ENCODE data around the gene DAB2.

DAB2 gene

GRCh38 chr5:39447059-39447458 lies 22.3 kb upstream of the DAB2 start:
- DNase-seq, result no peak

GRCh38 chr5:39446231-39446630 lies 21.5 kb upstream of the DAB2 start:
- no peak for DNase-seq

DNA sequence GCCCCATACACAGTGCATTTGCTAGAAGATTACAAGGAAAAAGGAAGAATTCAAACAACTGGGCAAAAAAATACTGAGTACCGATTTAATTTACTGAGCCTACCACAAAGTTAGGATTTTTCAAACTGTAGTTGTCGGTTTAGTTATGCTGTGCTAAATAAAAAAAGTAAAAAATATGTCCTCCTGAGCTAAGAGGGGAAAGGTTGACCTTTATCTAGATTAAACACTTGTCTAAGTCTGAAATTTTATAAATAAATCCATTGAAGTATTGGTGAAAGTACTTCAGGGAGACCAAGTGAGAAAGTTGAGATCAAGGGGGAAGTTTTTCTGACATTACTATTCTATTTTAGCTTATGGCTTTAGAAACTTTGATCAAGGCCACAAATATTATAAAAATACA lies 19.1 kb upstream of the DAB2 start:
- DNase-seq, result no peak

DNA sequence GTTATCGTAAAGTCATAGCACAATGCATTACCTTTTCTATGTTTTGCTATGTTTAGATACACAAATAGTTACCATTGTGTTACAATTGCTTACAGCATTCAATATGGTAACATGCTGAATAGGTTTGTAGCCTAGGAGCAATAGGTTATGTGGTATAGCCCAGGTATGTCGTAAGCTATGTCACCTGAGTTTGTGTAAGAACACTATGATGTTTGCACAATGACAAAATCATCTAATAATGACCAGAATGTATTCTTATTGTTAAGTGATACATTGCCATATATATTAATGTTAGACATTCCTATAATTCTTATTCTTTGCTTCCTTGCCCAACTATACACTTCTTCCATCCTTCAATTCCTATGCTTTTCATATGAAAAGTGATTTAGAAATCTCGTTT lies 18.2 kb upstream of the DAB2 start:
- DNase-seq, result no peak

DNA sequence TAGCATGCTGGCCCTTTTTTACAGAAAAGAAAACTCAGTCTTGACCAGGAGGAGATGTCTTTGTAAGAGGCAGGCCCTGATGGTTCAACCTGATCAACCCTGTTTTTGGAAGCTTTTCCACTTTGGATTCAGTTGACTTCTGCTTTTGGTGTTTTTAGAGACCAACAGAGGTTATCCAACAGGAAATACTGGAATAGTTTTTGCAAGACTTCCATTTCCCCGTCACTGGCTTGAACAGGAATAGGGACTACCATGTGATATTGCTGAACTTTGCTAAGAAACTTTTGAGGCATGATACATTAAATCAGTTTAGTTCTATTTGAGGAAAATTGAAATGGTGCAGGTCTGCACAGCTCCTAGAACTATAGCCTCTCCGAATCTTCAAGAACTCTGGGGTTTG lies 17.1 kb upstream of the DAB2 start:
- DNase-seq, result no peak

DNA sequence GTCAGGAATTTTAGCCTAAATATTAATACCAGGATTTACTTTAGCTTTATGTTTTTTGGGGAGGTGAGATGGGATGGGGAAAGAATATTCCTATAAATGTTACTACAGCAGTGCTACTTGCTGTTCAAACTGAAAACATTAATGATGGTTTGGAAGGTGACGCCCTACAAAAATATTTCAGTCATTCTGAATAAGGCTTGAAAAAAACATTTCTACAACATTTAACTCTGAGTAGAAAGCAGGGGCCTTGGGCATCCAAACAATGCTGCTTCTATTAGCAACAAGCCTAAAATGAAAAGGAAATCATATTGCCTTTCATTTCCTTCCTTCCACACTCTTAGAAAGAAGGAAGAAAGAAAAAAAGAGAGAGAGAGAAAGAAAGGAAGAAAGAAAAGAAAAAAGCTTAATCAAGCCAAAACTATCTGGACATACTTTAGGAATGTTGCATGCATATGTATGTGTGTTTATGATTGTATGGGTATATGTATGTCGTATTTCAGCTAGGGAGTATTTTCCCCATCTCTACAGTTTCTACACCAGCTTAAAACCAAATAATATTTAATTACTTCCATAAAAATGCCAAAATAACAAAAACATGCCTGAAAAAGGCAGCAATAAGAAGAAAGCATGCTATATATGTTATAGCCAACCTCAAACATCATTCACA lies 16.3 kb upstream of the DAB2 start:
- no peak for DNase-seq

DNA sequence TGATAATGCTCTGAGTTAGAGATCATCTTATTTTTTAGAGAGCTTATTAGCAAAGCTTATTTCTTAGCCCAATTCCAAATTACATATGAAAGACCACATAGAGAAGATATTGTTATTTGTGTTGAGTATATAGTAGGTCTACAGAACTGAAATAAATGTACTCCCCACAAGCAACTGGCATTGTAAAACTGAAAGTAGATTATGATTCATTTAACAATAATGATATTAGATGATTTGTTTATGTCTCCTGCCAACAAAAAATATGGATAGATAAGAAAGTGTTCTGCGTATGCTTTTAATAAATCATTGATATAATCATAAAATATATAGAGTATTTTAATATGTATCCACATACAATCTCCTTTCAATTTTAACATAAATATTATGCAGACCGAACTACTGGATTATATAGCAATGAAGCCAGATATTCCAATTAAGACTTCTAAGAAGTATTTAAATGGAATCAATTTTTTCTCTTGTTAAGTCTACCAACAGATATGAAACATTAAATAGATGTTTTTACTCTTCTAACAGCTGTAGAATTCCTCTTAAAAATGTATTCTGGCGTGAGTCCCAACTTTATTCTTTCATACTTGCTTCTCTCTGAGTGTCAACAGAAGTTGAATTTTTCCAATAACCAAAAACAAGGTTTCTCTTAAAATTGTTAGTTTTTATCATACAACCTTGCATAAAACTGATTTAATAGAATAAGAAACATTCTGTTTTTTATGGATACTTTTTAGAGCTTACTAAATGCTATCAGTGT lies 15.6 kb upstream of the DAB2 start:
- no peak for DNase-seq

DNA sequence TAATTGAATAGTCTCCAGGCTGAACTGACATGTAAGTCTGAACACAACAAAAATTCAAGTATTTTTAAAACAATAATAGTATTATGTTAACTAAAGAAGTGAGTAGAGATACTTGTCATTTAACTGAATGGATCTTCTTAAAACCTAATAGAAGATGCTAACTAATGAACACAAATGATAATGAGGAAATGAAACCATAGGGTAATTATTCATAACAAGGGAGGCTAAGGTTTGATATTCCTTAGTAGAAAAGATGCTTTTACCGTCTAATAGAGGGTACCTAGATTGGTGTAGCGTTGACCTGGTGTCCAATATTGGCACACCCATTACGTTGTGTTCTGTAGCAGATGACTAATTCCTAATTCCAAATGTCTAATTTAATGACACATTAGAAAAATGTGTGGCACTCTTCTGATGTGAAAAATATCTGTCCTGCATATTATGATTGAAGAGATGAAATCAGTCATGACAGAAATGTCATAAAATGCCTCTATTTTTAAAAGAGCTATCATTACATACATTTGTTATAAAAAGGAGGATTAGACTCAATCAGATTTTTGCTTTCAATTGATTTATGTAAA lies 14.9 kb upstream of the DAB2 start:
- no peak for DNase-seq

GRCh38 chr5:39437467-39437866 lies 12.7 kb upstream of the DAB2 start:
- DNase-seq, result peak in 1 of 2 donors; percentile 50

DNA sequence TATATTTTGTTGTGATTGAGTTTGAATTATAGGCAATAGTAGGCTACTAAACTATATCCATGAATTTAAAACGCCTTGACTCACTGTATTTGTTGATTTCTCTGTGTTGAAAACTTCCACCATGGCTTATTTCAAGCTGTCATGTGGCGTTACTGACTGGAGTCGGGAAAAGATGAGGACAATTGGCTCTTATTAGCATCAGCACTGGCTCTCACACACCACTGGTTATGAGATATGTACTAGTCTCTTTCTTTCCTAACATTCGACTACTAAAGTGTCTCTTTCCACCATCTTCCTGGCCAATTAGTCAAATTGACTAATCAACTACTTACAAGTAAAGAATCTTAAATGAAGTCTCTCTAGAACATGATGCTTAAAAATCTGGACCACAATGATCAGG lies 9.1 kb upstream of the DAB2 start:
- DNase-seq, result no peak

GRCh38 chr5:39432696-39433530 lies 8.1 kb upstream of the DAB2 start:
- no peak for DNase-seq

GRCh38 chr5:39430461-39430860 lies 5.7 kb upstream of the DAB2 start:
- DNase-seq, result no peak

DNA sequence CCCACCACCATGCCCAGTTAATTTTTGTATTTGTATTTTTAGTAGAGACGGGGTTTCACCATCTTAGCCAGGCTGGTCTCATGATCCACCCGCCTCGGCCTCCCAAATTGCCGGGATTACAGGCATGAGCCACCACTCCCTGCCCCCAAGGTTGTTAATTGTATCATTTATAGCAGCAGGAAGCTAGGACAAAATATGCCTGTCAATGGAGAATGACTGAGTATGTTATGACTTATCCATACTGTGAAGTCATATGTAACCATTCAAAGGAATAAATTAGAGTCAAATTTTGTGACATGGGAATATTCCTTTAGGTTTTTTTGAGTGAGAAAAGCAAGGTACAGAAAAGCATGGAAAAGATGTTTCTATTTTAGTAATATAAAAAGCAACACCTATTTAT lies 3.9 kb upstream of the DAB2 start:
- DNase-seq, result no peak

DNA sequence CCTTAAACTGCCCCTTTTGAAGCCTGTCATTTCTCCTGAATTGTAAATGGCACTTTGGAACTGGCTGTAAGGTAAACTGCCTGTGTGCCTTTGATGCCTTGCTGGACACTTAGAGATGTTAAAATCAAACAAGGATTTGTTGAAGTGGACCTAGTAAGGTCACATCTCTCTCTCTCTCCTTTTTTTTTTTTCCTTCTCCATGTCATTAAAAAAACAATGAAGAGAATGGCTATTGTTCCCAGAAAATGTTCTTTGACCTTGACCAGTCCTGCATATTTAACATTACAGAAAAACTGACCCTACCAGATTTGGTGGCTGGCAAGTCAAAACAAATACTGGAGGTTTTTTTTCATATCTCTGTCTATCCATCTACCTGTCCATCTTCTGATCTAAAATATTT lies 2.9 kb upstream of the DAB2 start:
- no peak for DNase-seq

- DNase-seq, result no peak
Measured at GRCh38 chr5:39427229-39427628, 2.4 kb upstream of the DAB2 start.

GRCh38 chr5:39426746-39427105 lies 1.9 kb upstream of the DAB2 start:
- DNase-seq, result no peak

GRCh38 chr5:39426051-39426745 lies 1.4 kb upstream of the DAB2 start:
- no peak for DNase-seq

- no peak for DNase-seq
Measured at GRCh38 chr5:39423331-39423751, 1.4 kb downstream of the DAB2 start.

GRCh38 chr5:39422728-39423285 lies 2.0 kb downstream of the DAB2 start:
- no peak for DNase-seq

DNA sequence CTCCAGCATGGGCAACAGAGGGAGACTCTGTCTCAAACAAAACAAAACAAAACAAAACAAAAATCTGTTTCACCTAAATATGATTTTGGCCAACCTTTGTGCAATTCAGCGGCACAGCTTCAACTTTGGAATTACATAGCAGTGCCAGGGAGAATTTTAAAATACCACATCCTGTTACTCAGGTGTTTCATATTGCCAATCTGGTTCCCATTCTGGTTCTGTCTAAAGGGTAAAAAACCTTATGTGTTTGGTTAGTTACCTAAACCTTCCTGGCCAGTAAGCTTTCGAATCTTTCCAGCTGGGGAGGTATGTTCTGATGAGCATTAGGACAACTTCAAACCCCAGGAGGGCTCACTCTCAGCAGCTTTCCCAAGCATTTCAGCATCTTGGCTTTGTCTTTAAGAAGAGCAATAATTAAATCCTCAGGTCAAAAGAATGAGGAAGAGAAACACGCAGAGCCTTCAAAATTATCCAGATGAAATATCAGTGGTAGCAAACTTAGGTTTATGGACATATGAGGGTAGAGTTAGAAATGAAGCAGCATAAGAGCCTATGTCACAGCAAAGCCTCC lies 2.7 kb downstream of the DAB2 start:
- DNase-seq, result no peak

DNA sequence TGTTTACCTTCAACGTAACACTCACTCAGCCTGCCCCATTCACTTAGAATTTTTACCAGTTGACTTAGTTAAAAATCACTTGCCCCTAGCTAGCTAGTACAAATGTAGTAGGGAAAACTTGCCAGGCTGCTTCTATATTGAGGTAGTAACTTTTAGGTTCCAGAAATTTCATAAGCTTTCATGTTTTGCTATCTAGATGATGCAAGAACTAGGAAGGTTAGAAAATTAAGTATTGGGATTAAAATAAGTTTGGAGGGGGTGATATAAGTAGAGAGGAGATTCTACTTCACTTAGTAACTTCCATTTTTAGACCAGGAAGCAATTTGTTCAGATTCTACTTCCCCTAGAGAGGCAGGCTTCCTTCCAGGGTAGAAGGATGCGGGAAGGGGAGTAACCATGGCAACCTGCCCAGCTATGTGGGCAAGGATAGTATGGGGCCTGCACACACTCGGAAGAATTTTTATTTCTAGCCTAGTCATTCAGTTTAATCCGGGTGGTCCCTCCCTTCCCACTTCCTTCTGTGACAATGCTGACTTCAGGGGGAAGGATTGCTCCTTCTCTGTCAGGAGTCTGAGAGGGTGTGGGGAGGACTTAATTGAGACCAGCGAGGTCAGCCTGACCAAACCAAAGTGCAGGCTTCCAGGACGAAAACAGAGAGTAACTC lies 4.2 kb downstream of the DAB2 start:
- peak in 1 of 2 donors; percentile 49 for DNase-seq

DNA sequence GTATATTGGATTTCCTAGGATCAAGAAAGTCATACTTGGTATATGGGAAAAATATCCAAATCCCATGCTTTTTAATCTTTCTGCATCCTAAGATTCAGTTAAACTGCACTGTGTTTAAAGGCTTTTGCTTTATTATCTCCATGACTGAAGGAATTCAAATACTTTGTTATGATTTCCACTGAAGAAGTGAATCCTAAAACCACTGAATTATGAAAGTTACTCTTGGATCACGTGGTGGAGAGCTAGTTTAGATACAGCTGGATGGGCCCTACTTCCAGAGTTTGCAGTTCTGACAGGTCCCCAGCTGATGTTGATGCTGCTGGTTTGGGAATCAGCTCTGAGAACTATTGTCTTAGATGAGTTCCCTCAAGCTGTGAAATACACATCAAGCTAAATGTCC lies 5.0 kb downstream of the DAB2 start:
- no peak for DNase-seq
